K562 (cell line): ENCODE data around the gene SORCS1. TPM values are rescaled to one million over a fixed set of nuclear protein-coding genes. Genes with fewer than 3 reads are reported as not detected.

Experiments used
- HOXB6 ChIP-seq: fragments of 250-450 bp; sonication (Bioruptor Pico); IDR thresholded peaks from 2 replicates; pipeline ENCODE4 v1.5.1; 2022; ENCODE audit warnings: mild to moderate bottlenecking, borderline replicate concordance
- MECOM ChIP-seq: fragments of 250-450 bp; sonication (Bioruptor Pico); IDR thresholded peaks from 2 replicates; pipeline ENCODE4 v1.8.0; 2022; ENCODE audit warnings: inconsistent platforms
- NFYB ChIP-seq: IDR thresholded peaks from 2 replicates; pipeline ENCODE4 v1.6.1; 2011; ENCODE audit warnings: mild to moderate bottlenecking, moderate library complexity; ENCODE audit not compliant: insufficient read length; ENCODE audit errors: extremely low read depth
- RBM14 ChIP-seq: fragments of 200-400 bp; formaldehyde crosslinking; IDR thresholded peaks from 2 replicates; pipeline ENCODE4 v1.6.1; 2018; ENCODE audit warnings: low read depth, mild to moderate bottlenecking, low read length, moderate library complexity, borderline replicate concordance; ENCODE audit not compliant: insufficient read depth
- ZC3H8 ChIP-seq: fragments of 450-650 bp; IDR thresholded peaks from 2 replicates; pipeline ENCODE4 v1.6.1; 2017
- ZKSCAN3 ChIP-seq: fragments of 250-450 bp; sonication (Bioruptor Pico); IDR thresholded peaks from 2 replicates; pipeline ENCODE4 v1.4.0; 2020
- polyA plus RNA-seq, 8 experiments: library from polyadenylated mRNA; depleted of rRNA in 4 of 8; stranded (reverse) in 5 of 8; unstranded in 3 of 8; fragments of >200 nt; fragmentation: Nextera tagmentation in 2 of 8; fragmentation: Illumina TruSeq in 1 of 8; extraction: Ambion mirVana in 2 of 8; extraction: Trizol in 1 of 8; gene quantifications; 2 replicates each; pipeline versions ENCODE4 v1.2.1 to v1.2.3, GENCODE V29; 2011 to 2014; ENCODE audit warnings: inconsistent platforms in 1 of 8, missing spikeins in 1 of 8
- total RNA-seq, 7 experiments: library from RNA; depleted of rRNA in 6 of 7; stranded (reverse); fragments of >200 nt in 6 of 7; fragmentation: Illumina TruSeq in 2 of 7; extraction: Trizol in 2 of 7; gene quantifications; 2 replicates each; pipeline versions ENCODE4 v1.2.1 to v1.2.3, GENCODE V29; 2011 to 2021; ENCODE audit warnings: low replicate concordance in 1 of 7
- TF ChIP-seq, protein P1 (sequence below), 2 experiments: fragments of 450-650 bp; formaldehyde crosslinking in 1 of 2; IDR thresholded peaks; 2 replicates each; pipeline versions ENCODE4 v1.4.0 to v1.6.1; 2014 to 2020; ENCODE audit warnings: mild to moderate bottlenecking in 2 of 2, borderline replicate concordance in 1 of 2, low read depth in 1 of 2
- TF ChIP-seq, protein P2 (sequence below): fragments of 250-450 bp; sonication (Bioruptor Pico); IDR thresholded peaks from 2 replicates; pipeline ENCODE4 v1.4.0; 2020
- TF ChIP-seq, protein P3 (sequence below): fragments of 450-650 bp; IDR thresholded peaks from 2 replicates; pipeline ENCODE4 v1.6.1; 2016; ENCODE audit warnings: mild to moderate bottlenecking
- TF ChIP-seq, protein P4 (sequence below): IDR thresholded peaks from 2 replicates; pipeline ENCODE4 v1.6.1; 2011; ENCODE audit not compliant: insufficient read length; ENCODE audit errors: extremely low read depth

Gene SORCS1
- total and polyA plus RNA-seq, 9 of the 15 experiments (the other 6 are each of a cell fraction or from before 2014, with no cell fraction given), result 1.5 to 3.9 (median 2.7) TPM

DNA sequence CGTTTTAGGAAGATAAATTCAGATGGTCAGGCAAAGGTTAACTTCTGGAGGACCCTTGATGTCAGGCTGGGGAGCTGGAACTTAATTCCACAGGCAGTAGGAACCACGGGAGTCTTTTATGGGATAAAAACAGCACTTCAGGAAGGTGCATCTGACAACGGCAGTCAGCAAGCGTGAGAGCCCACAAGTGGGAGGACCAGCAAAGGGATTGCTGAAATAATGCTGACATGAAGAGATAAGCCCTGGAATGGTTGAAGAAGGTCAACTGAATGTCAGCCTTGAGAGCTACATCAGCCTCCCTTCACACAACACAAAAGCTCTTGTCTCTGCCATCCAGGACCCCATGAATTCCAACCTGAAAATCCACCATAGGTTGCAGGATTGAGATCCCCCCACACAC, 138.8 kb downstream of the SORCS1 start (continued):
- TF ChIP-seq, protein P1, sequence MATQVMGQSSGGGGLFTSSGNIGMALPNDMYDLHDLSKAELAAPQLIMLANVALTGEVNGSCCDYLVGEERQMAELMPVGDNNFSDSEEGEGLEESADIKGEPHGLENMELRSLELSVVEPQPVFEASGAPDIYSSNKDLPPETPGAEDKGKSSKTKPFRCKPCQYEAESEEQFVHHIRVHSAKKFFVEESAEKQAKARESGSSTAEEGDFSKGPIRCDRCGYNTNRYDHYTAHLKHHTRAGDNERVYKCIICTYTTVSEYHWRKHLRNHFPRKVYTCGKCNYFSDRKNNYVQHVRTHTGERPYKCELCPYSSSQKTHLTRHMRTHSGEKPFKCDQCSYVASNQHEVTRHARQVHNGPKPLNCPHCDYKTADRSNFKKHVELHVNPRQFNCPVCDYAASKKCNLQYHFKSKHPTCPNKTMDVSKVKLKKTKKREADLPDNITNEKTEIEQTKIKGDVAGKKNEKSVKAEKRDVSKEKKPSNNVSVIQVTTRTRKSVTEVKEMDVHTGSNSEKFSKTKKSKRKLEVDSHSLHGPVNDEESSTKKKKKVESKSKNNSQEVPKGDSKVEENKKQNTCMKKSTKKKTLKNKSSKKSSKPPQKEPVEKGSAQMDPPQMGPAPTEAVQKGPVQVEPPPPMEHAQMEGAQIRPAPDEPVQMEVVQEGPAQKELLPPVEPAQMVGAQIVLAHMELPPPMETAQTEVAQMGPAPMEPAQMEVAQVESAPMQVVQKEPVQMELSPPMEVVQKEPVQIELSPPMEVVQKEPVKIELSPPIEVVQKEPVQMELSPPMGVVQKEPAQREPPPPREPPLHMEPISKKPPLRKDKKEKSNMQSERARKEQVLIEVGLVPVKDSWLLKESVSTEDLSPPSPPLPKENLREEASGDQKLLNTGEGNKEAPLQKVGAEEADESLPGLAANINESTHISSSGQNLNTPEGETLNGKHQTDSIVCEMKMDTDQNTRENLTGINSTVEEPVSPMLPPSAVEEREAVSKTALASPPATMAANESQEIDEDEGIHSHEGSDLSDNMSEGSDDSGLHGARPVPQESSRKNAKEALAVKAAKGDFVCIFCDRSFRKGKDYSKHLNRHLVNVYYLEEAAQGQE (IDR thresholded peaks at IDR 0.05; ENCODE audit: borderline replicate concordance), result no peak; the same call in 1 of the 2 replicates
- TF ChIP-seq, protein P1 (CRISPR knock-in tag; IDR thresholded peaks at IDR 0.05; ENCODE audit: low read depth), result no peak
- TF ChIP-seq ZC3H8 (no peak), NFYB (no peak), ZKSCAN3 (CRISPR knock-in tag) (no peak), MECOM (CRISPR knock-in tag) (no peak), RBM14 (no peak), HOXB6 (CRISPR knock-in tag) (no peak)
- TF ChIP-seq, protein P2, sequence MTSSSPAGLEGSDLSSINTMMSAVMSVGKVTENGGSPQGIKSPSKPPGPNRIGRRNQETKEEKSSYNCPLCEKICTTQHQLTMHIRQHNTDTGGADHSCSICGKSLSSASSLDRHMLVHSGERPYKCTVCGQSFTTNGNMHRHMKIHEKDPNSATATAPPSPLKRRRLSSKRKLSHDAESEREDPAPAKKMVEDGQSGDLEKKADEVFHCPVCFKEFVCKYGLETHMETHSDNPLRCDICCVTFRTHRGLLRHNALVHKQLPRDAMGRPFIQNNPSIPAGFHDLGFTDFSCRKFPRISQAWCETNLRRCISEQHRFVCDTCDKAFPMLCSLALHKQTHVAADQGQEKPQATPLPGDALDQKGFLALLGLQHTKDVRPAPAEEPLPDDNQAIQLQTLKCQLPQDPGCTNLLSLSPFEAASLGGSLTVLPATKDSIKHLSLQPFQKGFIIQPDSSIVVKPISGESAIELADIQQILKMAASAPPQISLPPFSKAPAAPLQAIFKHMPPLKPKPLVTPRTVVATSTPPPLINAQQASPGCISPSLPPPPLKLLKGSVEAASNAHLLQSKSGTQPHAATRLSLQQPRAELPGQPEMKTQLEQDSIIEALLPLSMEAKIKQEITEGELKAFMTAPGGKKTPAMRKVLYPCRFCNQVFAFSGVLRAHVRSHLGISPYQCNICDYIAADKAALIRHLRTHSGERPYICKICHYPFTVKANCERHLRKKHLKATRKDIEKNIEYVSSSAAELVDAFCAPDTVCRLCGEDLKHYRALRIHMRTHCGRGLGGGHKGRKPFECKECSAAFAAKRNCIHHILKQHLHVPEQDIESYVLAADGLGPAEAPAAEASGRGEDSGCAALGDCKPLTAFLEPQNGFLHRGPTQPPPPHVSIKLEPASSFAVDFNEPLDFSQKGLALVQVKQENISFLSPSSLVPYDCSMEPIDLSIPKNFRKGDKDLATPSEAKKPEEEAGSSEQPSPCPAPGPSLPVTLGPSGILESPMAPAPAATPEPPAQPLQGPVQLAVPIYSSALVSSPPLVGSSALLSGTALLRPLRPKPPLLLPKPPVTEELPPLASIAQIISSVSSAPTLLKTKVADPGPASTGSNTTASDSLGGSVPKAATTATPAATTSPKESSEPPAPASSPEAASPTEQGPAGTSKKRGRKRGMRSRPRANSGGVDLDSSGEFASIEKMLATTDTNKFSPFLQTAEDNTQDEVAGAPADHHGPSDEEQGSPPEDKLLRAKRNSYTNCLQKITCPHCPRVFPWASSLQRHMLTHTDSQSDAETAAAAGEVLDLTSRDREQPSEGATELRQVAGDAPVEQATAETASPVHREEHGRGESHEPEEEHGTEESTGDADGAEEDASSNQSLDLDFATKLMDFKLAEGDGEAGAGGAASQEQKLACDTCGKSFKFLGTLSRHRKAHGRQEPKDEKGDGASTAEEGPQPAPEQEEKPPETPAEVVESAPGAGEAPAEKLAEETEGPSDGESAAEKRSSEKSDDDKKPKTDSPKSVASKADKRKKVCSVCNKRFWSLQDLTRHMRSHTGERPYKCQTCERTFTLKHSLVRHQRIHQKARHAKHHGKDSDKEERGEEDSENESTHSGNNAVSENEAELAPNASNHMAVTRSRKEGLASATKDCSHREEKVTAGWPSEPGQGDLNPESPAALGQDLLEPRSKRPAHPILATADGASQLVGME (CRISPR knock-in tag), result no peak
- TF ChIP-seq, protein P3, sequence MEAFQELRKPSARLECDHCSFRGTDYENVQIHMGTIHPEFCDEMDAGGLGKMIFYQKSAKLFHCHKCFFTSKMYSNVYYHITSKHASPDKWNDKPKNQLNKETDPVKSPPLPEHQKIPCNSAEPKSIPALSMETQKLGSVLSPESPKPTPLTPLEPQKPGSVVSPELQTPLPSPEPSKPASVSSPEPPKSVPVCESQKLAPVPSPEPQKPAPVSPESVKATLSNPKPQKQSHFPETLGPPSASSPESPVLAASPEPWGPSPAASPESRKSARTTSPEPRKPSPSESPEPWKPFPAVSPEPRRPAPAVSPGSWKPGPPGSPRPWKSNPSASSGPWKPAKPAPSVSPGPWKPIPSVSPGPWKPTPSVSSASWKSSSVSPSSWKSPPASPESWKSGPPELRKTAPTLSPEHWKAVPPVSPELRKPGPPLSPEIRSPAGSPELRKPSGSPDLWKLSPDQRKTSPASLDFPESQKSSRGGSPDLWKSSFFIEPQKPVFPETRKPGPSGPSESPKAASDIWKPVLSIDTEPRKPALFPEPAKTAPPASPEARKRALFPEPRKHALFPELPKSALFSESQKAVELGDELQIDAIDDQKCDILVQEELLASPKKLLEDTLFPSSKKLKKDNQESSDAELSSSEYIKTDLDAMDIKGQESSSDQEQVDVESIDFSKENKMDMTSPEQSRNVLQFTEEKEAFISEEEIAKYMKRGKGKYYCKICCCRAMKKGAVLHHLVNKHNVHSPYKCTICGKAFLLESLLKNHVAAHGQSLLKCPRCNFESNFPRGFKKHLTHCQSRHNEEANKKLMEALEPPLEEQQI, result no peak
- TF ChIP-seq, protein P4, sequence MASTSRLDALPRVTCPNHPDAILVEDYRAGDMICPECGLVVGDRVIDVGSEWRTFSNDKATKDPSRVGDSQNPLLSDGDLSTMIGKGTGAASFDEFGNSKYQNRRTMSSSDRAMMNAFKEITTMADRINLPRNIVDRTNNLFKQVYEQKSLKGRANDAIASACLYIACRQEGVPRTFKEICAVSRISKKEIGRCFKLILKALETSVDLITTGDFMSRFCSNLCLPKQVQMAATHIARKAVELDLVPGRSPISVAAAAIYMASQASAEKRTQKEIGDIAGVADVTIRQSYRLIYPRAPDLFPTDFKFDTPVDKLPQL, result no peak
